HG02840 (cell line): ENCODE measurements around the gene RASA4B.
A peak's percentile ranks its signal among the peaks of the same experiment; 100 is the strongest.
"Not testable (repeated sequence)": the region's sequence is repeated elsewhere in the genome, so short reads cannot be mapped to it uniquely, and the experiment has no call there.

Experiments used
- ATAC-seq: cut with Tn5 transposase; IDR thresholded peaks from one replicate; pipeline ENCODE4 v1.9.1; 2021; ENCODE audit warnings: mild to moderate bottlenecking, moderate library complexity, moderate number of reproducible peaks; ENCODE audit not compliant: unreplicated experiment, low FRiP score

The RASA4B gene

GRCh38 chr7:102478314-102479208 lies 39.0 kb downstream of the RASA4B start, which contains the start of gene POLR2J:
Gene POLR2J, minus strand, starts transcription at chr7:102478922. Its CDS starts 62 bp downstream, at chr7:102478860.
- ATAC-seq, result peak; percentile 83

- not testable (repeated sequence) for ATAC-seq
These were observed 42.7 kb downstream of the RASA4B start for GRCh38 chr7:102474736-102475435.

- ATAC-seq, result not testable (repeated sequence)
These were observed 43.5 kb downstream of the RASA4B start for GRCh38 chr7:102474116-102474515.

GRCh38 chr7:102473271-102473991 lies 44.1 kb downstream of the RASA4B start:
- ATAC-seq, result no peak

GRCh38 chr7:102472126-102473041 lies 45.2 kb downstream of the RASA4B start:
- no peak for ATAC-seq

- no peak for ATAC-seq
These were observed 45.8 kb downstream of the RASA4B start for GRCh38 chr7:102471791-102472125.

- ATAC-seq, result no peak
These were observed 47.4 kb downstream of the RASA4B start for GRCh38 chr7:102469972-102470825.

- ATAC-seq, result no peak
These were observed 48.1 kb downstream of the RASA4B start for GRCh38 chr7:102469351-102469971.

GRCh38 chr7:102468478-102469350 lies 48.9 kb downstream of the RASA4B start:
- ATAC-seq, result no peak

- no peak for ATAC-seq
These were observed 49.7 kb downstream of the RASA4B start for GRCh38 chr7:102467581-102468477.

GRCh38 chr7:102466097-102466496 lies 51.5 kb downstream of the RASA4B start:
- ATAC-seq, result no peak

- ATAC-seq, result peak; percentile 90
These were observed 52.8 kb downstream of the RASA4B start, which contains the start of the genes ALKBH4 and LRWD1 for GRCh38 chr7:102464577-102465280. Gene ALKBH4, minus strand, starts transcription at chr7:102464863. Its CDS starts 27 bp downstream, at chr7:102464836. Gene LRWD1, plus strand, starts transcription at chr7:102464984. Its CDS starts 97 bp downstream, at chr7:102465081.

GRCh38 chr7:102463841-102464576 lies 53.6 kb downstream of the RASA4B start:
- peak; percentile 5 for ATAC-seq

GRCh38 chr7:102460467-102460866 lies 57.1 kb downstream of the RASA4B start:
- ATAC-seq, result no peak

GRCh38 chr7:102459221-102459844 lies 58.2 kb downstream of the RASA4B start:
- ATAC-seq, result no peak
